GM06990 (cell line): Measurements from ENCODE around the gene SLC39A1.

ENCODE experiments used
- DNase-seq: peaks from one replicate; pipeline ENCODE4 v3.0.0-alpha.2; 2011; ENCODE audit not compliant: insufficient read length; ENCODE audit errors: extremely low read depth
- H3K27me3 ChIP-seq: replicated peaks from 2 replicates; pipeline ENCODE4 v1.6.0; 2011; ENCODE audit warnings: low read length; ENCODE audit not compliant: control insufficient read depth, insufficient read depth
- H3K36me3 ChIP-seq: 2 replicates; pipeline ENCODE4 v1.5.1; 2011; ENCODE audit warnings: low read length; ENCODE audit not compliant: control insufficient read depth, insufficient read depth
- H3K4me3 ChIP-seq: replicated peaks from 2 replicates; pipeline ENCODE4 v1.5.1; 2011; ENCODE audit warnings: low read depth, mild to moderate bottlenecking, control low read depth, low read length
- CTCF ChIP-seq: IDR thresholded peaks from 2 replicates; pipeline ENCODE4 v1.5.1; 2011; ENCODE audit warnings: low read length, control low read depth, mild to moderate bottlenecking, inconsistent platforms; ENCODE audit not compliant: insufficient read depth, poor library complexity, severe bottlenecking

The SLC39A1 gene

GRCh38 chr1:153995640-153996039 lies 32.3 kb upstream of the SLC39A1 start:
- no peak for DNase-seq
- peaks cover 8% of the 10 kb centered on the region for H3K36me3 ChIP-seq
- no peak overlapping the region for H3K4me3 ChIP-seq
- no peak for TF ChIP-seq CTCF
- H3K27me3 ChIP-seq: no peaks in the 10 kb centered on the region

- Histone ChIP-seq H3K36me3 (peaks cover 8% of the 10 kb centered on the region), H3K4me3 (no peak overlapping the region), H3K27me3 (no peaks in the 10 kb centered on the region)
- no peak for TF ChIP-seq CTCF
- no peak for DNase-seq
Measured at GRCh38 chr1:153995202-153995601, 31.9 kb upstream of the SLC39A1 start.

- Histone ChIP-seq H3K27me3 (no peaks in the 10 kb centered on the region), H3K4me3 (peak overlapping the region; percentile 83), H3K36me3 (peaks cover 8% of the 10 kb centered on the region)
- no peak for TF ChIP-seq CTCF
- no peak for DNase-seq
Measured at GRCh38 chr1:153991806-153992205, 28.5 kb upstream of the SLC39A1 start.

- peak overlapping the region; percentile 83 for H3K4me3 ChIP-seq
- no peak for TF ChIP-seq CTCF
- H3K27me3 ChIP-seq: no peaks in the 10 kb centered on the region
- no peak for DNase-seq
- peaks cover 8% of the 10 kb centered on the region for H3K36me3 ChIP-seq
Measured at GRCh38 chr1:153991151-153991630, 27.9 kb upstream of the SLC39A1 start.

GRCh38 chr1:153990468-153991150 lies 27.3 kb upstream of the SLC39A1 start, which contains the start of gene RPS27:
RPS27 (plus strand) TSS chr1:153990762; CDS start chr1:153990797, 35 bp downstream.
- DNase-seq: peak; percentile 90
- Histone ChIP-seq H3K27me3 (no peaks in the 10 kb centered on the region), H3K4me3 (peak within 1 kb of the TSS; percentile 83), H3K36me3 (peaks cover 8% of the 10 kb centered on the region)
- TF ChIP-seq CTCF: no peak
